ENCODE measurements around the gene ADK. TPM values are rescaled to one million over a fixed set of nuclear protein-coding genes. Genes with fewer than 3 reads are reported as not detected.

ADK gene
- total RNA-seq, 1 donor from 2014 or later = 53.7 TPM

- no peaks in the 10 kb centered on the region for H3K27me3 ChIP-seq (ENCODE audit: control insufficient read depth, insufficient read depth, low read length)
Observed at GRCh38 chr10:74305730-74306129, 154.7 kb downstream of the ADK start.

GRCh38 chr10:74306227-74306982 lies 155.4 kb downstream of the ADK start:
- DNase-seq (ENCODE audit: low read depth) (no peak), FAIRE-seq (no peak)
- Histone ChIP-seq H3K36me3 (ENCODE audit: control insufficient read depth, insufficient read depth, low read length) (no peaks in the 10 kb centered on the region), H3K27me3 (ENCODE audit: control insufficient read depth, insufficient read depth, low read length) (no peaks in the 10 kb centered on the region), H3K4me3 (ENCODE audit: low read depth, low read length) (no peak overlapping the region)
- no peak for TF ChIP-seq CTCF (IDR thresholded peaks at IDR 0.05; ENCODE audit: insufficient read depth, low read length, severe bottlenecking)

More at GRCh38 chr10:74305730-74306129, 154.7 kb downstream of the ADK start:
- no peak for TF ChIP-seq CTCF (IDR thresholded peaks at IDR 0.05; ENCODE audit: insufficient read depth, low read length, severe bottlenecking)
- H3K4me3 ChIP-seq (ENCODE audit: low read depth, low read length) = no peak overlapping the region
- no peaks in the 10 kb centered on the region for H3K36me3 ChIP-seq (ENCODE audit: control insufficient read depth, insufficient read depth, low read length)
- no peak for FAIRE-seq
- DNase-seq (ENCODE audit: low read depth) = no peak

- no peaks in the 10 kb centered on the region for H3K27me3 ChIP-seq (ENCODE audit: control insufficient read depth, insufficient read depth, low read length)
- H3K4me3 ChIP-seq (ENCODE audit: low read depth, low read length) = no peak overlapping the region
- FAIRE-seq (no peak), DNase-seq (ENCODE audit: low read depth) (no peak)
- H3K36me3 ChIP-seq (ENCODE audit: control insufficient read depth, insufficient read depth, low read length) = no peaks in the 10 kb centered on the region
- TF ChIP-seq CTCF (IDR thresholded peaks at IDR 0.05; ENCODE audit: insufficient read depth, low read length, severe bottlenecking) = no peak
Observed at GRCh38 chr10:74307061-74307651, 156.1 kb downstream of the ADK start.

GRCh38 chr10:74310652-74311257 lies 159.7 kb downstream of the ADK start:
- H3K27me3 ChIP-seq (ENCODE audit: control insufficient read depth, insufficient read depth, low read length) = no peaks in the 10 kb centered on the region
- no peaks in the 10 kb centered on the region for H3K36me3 ChIP-seq (ENCODE audit: control insufficient read depth, insufficient read depth, low read length)
- H3K4me3 ChIP-seq (ENCODE audit: low read depth, low read length) = no peak overlapping the region
- FAIRE-seq (no peak), DNase-seq (ENCODE audit: low read depth) (no peak)
- no peak for TF ChIP-seq CTCF (IDR thresholded peaks at IDR 0.05; ENCODE audit: insufficient read depth, low read length, severe bottlenecking)

- no peak for TF ChIP-seq CTCF (IDR thresholded peaks at IDR 0.05; ENCODE audit: insufficient read depth, low read length, severe bottlenecking)
- H3K27me3 ChIP-seq (ENCODE audit: control insufficient read depth, insufficient read depth, low read length) = no peaks in the 10 kb centered on the region
- no peak overlapping the region for H3K4me3 ChIP-seq (ENCODE audit: low read depth, low read length)
- no peak for DNase-seq (ENCODE audit: low read depth)
- FAIRE-seq = no peak
- peaks cover 2% of the 10 kb centered on the region for H3K36me3 ChIP-seq (ENCODE audit: control insufficient read depth, insufficient read depth, low read length)
Observed at GRCh38 chr10:74314166-74314565, 163.1 kb downstream of the ADK start.

Measured in bronchial epithelial cell (primary cell).